OCI-LY1 (cell line): ENCODE results near the gene CRYBG1.

Source experiments
- H2AFZ ChIP-seq: fragments of 200-600 bp; sonication (generic), shearing (Covaris generic); 2 replicates; pipeline ENCODE4 v1.6.0; 2014; ENCODE audit warnings: antibody characterized with exemption, mild to moderate bottlenecking, low read length
- H3F3A ChIP-seq: fragments of 200-600 bp; sonication (generic), shearing (Covaris generic); 2 replicates; pipeline ENCODE4 v1.6.0; 2014; ENCODE audit warnings: mild to moderate bottlenecking, antibody characterized with exemption, low read length, moderate library complexity; ENCODE audit not compliant: insufficient read depth
- H3K27ac ChIP-seq: fragments of 200-600 bp; sonication (generic); 2 replicates; pipeline ENCODE4 v1.5.1; 2014; ENCODE audit warnings: low read length, mixed run types, mild to moderate bottlenecking, low read depth; ENCODE audit not compliant: poor library complexity, severe bottlenecking
- H3K27me3 ChIP-seq: fragments of 200-600 bp; sonication (generic); 2 replicates; pipeline ENCODE4 v1.6.0; 2014; ENCODE audit warnings: antibody characterized with exemption, mild to moderate bottlenecking, low read length, moderate library complexity; ENCODE audit not compliant: insufficient read depth
- H3K36me3 ChIP-seq: fragments of 200-600 bp; sonication (generic); 2 replicates; pipeline ENCODE4 v1.6.1; 2014; ENCODE audit warnings: mild to moderate bottlenecking, antibody characterized with exemption, low read length, moderate library complexity, mixed read lengths; ENCODE audit not compliant: insufficient read depth
- H3K4me1 ChIP-seq: fragments of 200-600 bp; sonication (generic); 2 replicates; pipeline ENCODE4 v1.5.1; 2014; ENCODE audit warnings: mild to moderate bottlenecking, low read length, moderate library complexity; ENCODE audit not compliant: insufficient read depth, severe bottlenecking
- H3K4me2 ChIP-seq: fragments of 200-600 bp; sonication (generic), shearing (Covaris generic); 2 replicates; pipeline ENCODE4 v1.6.1; 2014; ENCODE audit warnings: low read length
- H3K4me3 ChIP-seq: fragments of 200-600 bp; sonication (generic); 2 replicates; pipeline ENCODE4 v1.5.1; 2014; ENCODE audit warnings: low read length, low read depth, mild to moderate bottlenecking, mixed read lengths; ENCODE audit not compliant: poor library complexity, severe bottlenecking
- H3K79me2 ChIP-seq: fragments of 200-600 bp; shearing (Covaris generic); 2 replicates; pipeline ENCODE4 v1.6.1; 2016; ENCODE audit warnings: mixed run types, low read length, mixed read lengths; ENCODE audit not compliant: insufficient read depth
- H3K9ac ChIP-seq: fragments of 200-600 bp; sonication (generic), shearing (Covaris generic); 2 replicates; pipeline ENCODE4 v1.6.1; 2014; ENCODE audit warnings: mild to moderate bottlenecking, low read length, mixed read lengths
- H3K9me2 ChIP-seq: fragments of 200-600 bp; sonication (generic), shearing (Covaris generic); 2 replicates; pipeline ENCODE4 v1.6.1; 2014; ENCODE audit warnings: low read depth, mild to moderate bottlenecking, low read length, mixed read lengths
- H3K9me3 ChIP-seq: fragments of 200-600 bp; shearing (Covaris generic); 2 replicates; pipeline ENCODE4 v1.6.1; 2014; ENCODE audit warnings: low read length, mixed read lengths
- H4K20me1 ChIP-seq: fragments of 200-600 bp; sonication (generic), shearing (Covaris generic); 2 replicates; pipeline ENCODE4 v1.6.0; 2016; ENCODE audit warnings: mild to moderate bottlenecking, low read length; ENCODE audit not compliant: insufficient read depth
- CTCF ChIP-seq: fragments of 200-600 bp; sonication (generic), shearing (Covaris generic); IDR thresholded peaks from 2 replicates; pipeline ENCODE4 v1.5.1; 2017; ENCODE audit warnings: mild to moderate bottlenecking, antibody characterized with exemption, low read length, moderate library complexity, mixed read lengths
- EZH2 ChIP-seq: fragments of 200-600 bp; sonication (generic), shearing (Covaris generic); IDR thresholded peaks from 2 replicates; pipeline ENCODE4 v1.8.0; 2017; ENCODE audit warnings: borderline replicate concordance, mixed run types, mild to moderate bottlenecking, antibody characterized with exemption, low read length, moderate library complexity, mixed read lengths

Gene CRYBG1

DNA sequence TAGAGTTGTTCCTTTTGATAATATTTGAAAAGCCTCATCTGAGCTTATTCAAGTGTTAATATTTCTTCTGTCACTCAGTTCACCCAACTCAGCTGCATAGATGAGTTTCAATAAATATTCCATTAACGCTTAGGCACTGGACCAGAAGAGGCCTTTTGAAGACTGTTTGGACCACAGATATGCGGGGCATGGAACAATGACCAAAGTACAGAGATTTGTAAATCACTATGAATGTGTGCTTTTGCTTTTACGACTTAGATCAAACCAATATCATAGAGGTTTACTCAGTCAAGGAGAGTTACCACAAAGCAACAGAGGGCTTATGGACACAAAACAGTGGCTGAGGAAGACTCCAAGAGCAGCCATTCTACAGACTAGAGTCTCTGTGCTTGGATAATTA lies 168.9 kb downstream of the CRYBG1 start:
- Histone ChIP-seq H3K4me2 (no peak overlapping the region), H3F3A (peaks cover 3% of the 10 kb centered on the region; the same call in 1 of the 2 replicates), H3K27ac (no peak overlapping the region), H3K9ac (no peak overlapping the region), H2AFZ (no peak overlapping the region), H4K20me1 (no peaks in the 10 kb centered on the region), H3K27me3 (no peaks in the 10 kb centered on the region), H3K9me2 (no peaks in the 10 kb centered on the region), H3K4me1 (peaks cover 22% of the 10 kb centered on the region), H3K9me3 (no peaks in the 10 kb centered on the region), H3K36me3 (peaks cover 57% of the 10 kb centered on the region), H3K79me2 (no peaks in the 10 kb centered on the region), H3K4me3 (no peak overlapping the region)
- no peak for TF ChIP-seq CTCF
- no peak for TF ChIP-seq EZH2

DNA sequence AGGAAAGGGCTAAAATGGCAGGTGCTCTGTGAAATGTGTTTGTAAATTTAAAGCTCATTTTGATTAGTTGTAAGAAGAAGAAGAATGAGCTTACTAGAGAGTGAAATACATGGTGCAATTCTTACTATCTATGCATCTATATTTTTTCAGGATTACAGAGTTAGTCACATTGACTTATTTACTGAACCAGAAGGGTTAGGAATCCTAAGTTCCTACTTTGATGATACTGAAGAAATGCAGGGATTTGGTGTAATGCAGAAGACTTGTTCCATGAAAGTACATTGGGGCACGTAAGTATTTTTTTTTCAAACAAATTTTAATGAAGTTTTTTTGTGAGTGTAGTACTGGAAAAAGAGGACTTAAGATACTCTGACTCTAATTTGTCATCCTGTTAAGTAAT lies 169.5 kb downstream of the CRYBG1 start:
- Histone ChIP-seq H3K36me3 (peaks cover 61% of the 10 kb centered on the region), H3K4me2 (no peak overlapping the region), H3K79me2 (no peaks in the 10 kb centered on the region), H3K9me3 (no peaks in the 10 kb centered on the region), H2AFZ (no peak overlapping the region), H3K27me3 (no peaks in the 10 kb centered on the region), H3K9me2 (no peaks in the 10 kb centered on the region), H4K20me1 (no peaks in the 10 kb centered on the region), H3K4me1 (peaks cover 16% of the 10 kb centered on the region), H3K9ac (no peak overlapping the region), H3F3A (no peaks in the 10 kb centered on the region), H3K27ac (no peak overlapping the region), H3K4me3 (no peak overlapping the region)
- TF ChIP-seq EZH2 (no peak), CTCF (no peak)

- H3K4me2 ChIP-seq = no peak overlapping the region
- H3K9me3 ChIP-seq = no peaks in the 10 kb centered on the region
- H3K36me3 ChIP-seq = peaks cover 61% of the 10 kb centered on the region
- no peaks in the 10 kb centered on the region for H4K20me1 ChIP-seq
- no peak overlapping the region for H2AFZ ChIP-seq
- no peak overlapping the region for H3K27ac ChIP-seq
- TF ChIP-seq EZH2 (no peak), CTCF (no peak)
- H3K9me2 ChIP-seq = no peaks in the 10 kb centered on the region
- H3K79me2 ChIP-seq = no peaks in the 10 kb centered on the region
- no peak overlapping the region for H3K4me3 ChIP-seq
- H3K4me1 ChIP-seq = peaks cover 11% of the 10 kb centered on the region
- no peaks in the 10 kb centered on the region for H3K27me3 ChIP-seq
- no peaks in the 10 kb centered on the region for H3F3A ChIP-seq
- H3K9ac ChIP-seq = no peak overlapping the region
Measured at GRCh38 chr6:106530502-106530901, 170.0 kb downstream of the CRYBG1 start.
